ENCODE results near the gene LRRN4CL. TPM values are rescaled to one million over a fixed set of nuclear protein-coding genes. Genes with fewer than 3 reads are reported as not detected.

LRRN4CL gene
- total RNA-seq, 3 donors from 2014 or later (not counting 1 experiment from before 2014, with no cell fraction given), result not detected

GRCh38 chr11:62680825-62681240 lies 8.5 kb downstream of the LRRN4CL start:
- Histone ChIP-seq H3K4me1 (ENCODE audit: control insufficient read depth, insufficient read depth, low read length) (peaks cover 21% of the 10 kb centered on the region), H3K27ac (ENCODE audit: low read length) (no peak overlapping the region), H3K27me3 (ENCODE audit: control insufficient read depth, insufficient read depth, low read length) (no peaks in the 10 kb centered on the region), H3K4me3 (ENCODE audit: low read length) (no peak overlapping the region), H3K36me3 (ENCODE audit: control insufficient read depth, insufficient read depth, low read length) (peaks cover 18% of the 10 kb centered on the region), H3K9me3 (ENCODE audit: control insufficient read depth, insufficient read depth, low read length) (no peaks in the 10 kb centered on the region)
- Mint-ChIP-seq H3K4me3 (peak overlapping the region; percentile 67), H3K27me3 (ENCODE audit: low read depth in 2 of 2) (no peaks in the 10 kb centered on the region), H3K27ac (peak overlapping the region; percentile 73 to 95), H3K4me1 (peaks cover 26 to 31% of the 10 kb centered on the region in 2 donors), H3K9me3 (no peaks in the 10 kb centered on the region), H3K36me3 (peaks cover 6% of the 10 kb centered on the region)
- ATAC-seq, result peak; percentile 27 to 50 (median 30)
- TF ChIP-seq, protein P1, sequence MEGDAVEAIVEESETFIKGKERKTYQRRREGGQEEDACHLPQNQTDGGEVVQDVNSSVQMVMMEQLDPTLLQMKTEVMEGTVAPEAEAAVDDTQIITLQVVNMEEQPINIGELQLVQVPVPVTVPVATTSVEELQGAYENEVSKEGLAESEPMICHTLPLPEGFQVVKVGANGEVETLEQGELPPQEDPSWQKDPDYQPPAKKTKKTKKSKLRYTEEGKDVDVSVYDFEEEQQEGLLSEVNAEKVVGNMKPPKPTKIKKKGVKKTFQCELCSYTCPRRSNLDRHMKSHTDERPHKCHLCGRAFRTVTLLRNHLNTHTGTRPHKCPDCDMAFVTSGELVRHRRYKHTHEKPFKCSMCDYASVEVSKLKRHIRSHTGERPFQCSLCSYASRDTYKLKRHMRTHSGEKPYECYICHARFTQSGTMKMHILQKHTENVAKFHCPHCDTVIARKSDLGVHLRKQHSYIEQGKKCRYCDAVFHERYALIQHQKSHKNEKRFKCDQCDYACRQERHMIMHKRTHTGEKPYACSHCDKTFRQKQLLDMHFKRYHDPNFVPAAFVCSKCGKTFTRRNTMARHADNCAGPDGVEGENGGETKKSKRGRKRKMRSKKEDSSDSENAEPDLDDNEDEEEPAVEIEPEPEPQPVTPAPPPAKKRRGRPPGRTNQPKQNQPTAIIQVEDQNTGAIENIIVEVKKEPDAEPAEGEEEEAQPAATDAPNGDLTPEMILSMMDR (IDR thresholded peaks at IDR 0.05), result peak; percentile 18
- DNase-seq, result peak in 1 of 2 donors; percentile 75
- WGBS (ENCODE audit: insufficient coverage), result 50% methylated on average over 4 of the region's 4 CpGs
- intact Hi-C loops (cut with micrococcal nuclease), result loop anchor here (1.0 kb wide), 1 partner anchor 13 kb away; no protein-coding TSS in a partner anchor

DNA sequence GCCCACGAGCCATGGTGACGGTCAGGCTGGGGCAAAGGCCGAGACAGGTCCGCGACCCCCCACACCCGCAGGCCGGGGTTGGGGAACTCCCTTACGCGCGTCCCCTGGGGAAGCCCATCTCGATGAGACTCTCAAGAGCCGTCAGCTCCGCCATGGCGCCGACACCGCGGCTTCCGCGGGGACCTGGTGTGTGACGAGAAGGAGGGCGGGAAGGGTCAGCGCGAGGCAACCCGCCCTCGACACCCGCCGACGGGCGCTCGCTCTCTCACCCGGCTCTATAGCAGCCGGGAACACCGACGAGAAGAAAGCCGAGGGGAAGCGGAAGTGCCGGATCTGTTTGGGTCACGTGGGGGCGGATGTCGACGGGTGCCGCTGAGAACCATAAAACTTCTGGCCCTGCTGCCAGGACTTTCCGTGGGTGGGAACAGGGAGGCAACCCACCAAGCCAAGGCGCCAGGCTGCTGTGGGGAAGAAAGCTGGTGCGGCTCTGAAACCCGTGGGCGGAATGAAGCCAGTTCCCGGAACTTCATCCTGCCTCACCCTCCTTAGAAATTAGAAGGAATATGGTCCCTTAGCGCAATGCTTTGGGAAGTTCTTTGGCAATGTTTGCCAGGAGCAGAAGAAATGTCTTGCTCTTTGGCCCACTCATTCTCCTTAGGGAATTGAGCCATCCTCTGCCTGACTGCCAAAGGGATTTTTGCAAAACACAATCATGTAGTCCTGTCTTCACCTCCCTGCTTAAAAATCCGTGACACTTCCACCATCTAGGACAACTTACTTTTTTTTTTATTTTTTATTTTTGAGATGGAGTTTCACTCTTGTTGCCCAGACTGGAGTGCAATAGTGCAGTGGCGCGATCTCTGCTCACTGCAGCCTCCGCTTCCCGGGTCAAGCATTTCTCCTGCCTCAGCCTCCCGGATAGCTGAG lies 10.3 kb downstream of the LRRN4CL start, which contains the start of gene UBXN1:
UBXN1 (minus strand) TSS at position 304 of the 927 bp plus-strand sequence; CDS start at position 154, 150 bp downstream.
- peak; percentile 79 to 92 for DNase-seq
- H3K9me3 Mint-ChIP-seq, result no peaks in the 10 kb centered on the region
- peak within 1 kb of the TSS; percentile 93 for H3K4me3 Mint-ChIP-seq
- H3K9me3 ChIP-seq (ENCODE audit: control insufficient read depth, insufficient read depth, low read length), result no peaks in the 10 kb centered on the region
- H3K4me3 ChIP-seq (ENCODE audit: low read length), result peak within 1 kb of the TSS; percentile 98
- peaks cover 20% of the 10 kb centered on the region for H3K36me3 ChIP-seq (ENCODE audit: control insufficient read depth, insufficient read depth, low read length)
- H3K27me3 Mint-ChIP-seq (ENCODE audit: low read depth in 2 of 2), result no peaks in the 10 kb centered on the region
- peaks cover 21% of the 10 kb centered on the region for H3K4me1 ChIP-seq (ENCODE audit: control insufficient read depth, insufficient read depth, low read length)
- TF ChIP-seq, protein P1 (IDR thresholded peaks at IDR 0.05), result no peak
- 10% methylated on average over 53 of the region's 55 CpGs for WGBS (ENCODE audit: insufficient coverage)
- H3K4me1 Mint-ChIP-seq, result peaks cover 26 to 31% of the 10 kb centered on the region in 2 donors
- peak within 1 kb of the TSS; percentile 95 for H3K27ac ChIP-seq (ENCODE audit: low read length)
- H3K36me3 Mint-ChIP-seq, result peaks cover 6% of the 10 kb centered on the region
- no peaks in the 10 kb centered on the region for H3K27me3 ChIP-seq (ENCODE audit: control insufficient read depth, insufficient read depth, low read length)
- H3K27ac Mint-ChIP-seq, result peak within 1 kb of the TSS; percentile 95 to 99
- ATAC-seq, result peak; percentile 85 to 91 (median 89)
- intact Hi-C loops (cut with micrococcal nuclease), result loop anchor here (1.0 to 5.0 kb wide), 3 partner anchors 15 to 252 kb away; partner anchors contain the start of gene TUT1

- H3K27me3 Mint-ChIP-seq (ENCODE audit: low read depth in 2 of 2), result no peaks in the 10 kb centered on the region
- peak overlapping the region; percentile 95 to 99 for H3K27ac Mint-ChIP-seq
- peaks cover 26 to 31% of the 10 kb centered on the region in 2 donors for H3K4me1 Mint-ChIP-seq
- intact Hi-C loops (cut with micrococcal nuclease), result loop anchor here (5.0 kb wide), 2 partner anchors 86 to 251 kb away; partner anchors contain the start of gene TUT1
- peaks cover 20% of the 10 kb centered on the region for H3K36me3 ChIP-seq (ENCODE audit: control insufficient read depth, insufficient read depth, low read length)
- H3K27me3 ChIP-seq (ENCODE audit: control insufficient read depth, insufficient read depth, low read length), result no peaks in the 10 kb centered on the region
- peaks cover 21% of the 10 kb centered on the region for H3K4me1 ChIP-seq (ENCODE audit: control insufficient read depth, insufficient read depth, low read length)
- DNase-seq (no peak), ATAC-seq (no peak)
- peak overlapping the region; percentile 93 for H3K4me3 Mint-ChIP-seq
- 4% methylated on average over 16 of the region's 16 CpGs for WGBS (ENCODE audit: insufficient coverage)
- H3K9me3 Mint-ChIP-seq, result no peaks in the 10 kb centered on the region
- H3K4me3 ChIP-seq (ENCODE audit: low read length), result peak overlapping the region; percentile 98
- peak overlapping the region; percentile 95 for H3K27ac ChIP-seq (ENCODE audit: low read length)
- peaks cover 6% of the 10 kb centered on the region for H3K36me3 Mint-ChIP-seq
- TF ChIP-seq, protein P1 (IDR thresholded peaks at IDR 0.05), result no peak
- no peaks in the 10 kb centered on the region for H3K9me3 ChIP-seq (ENCODE audit: control insufficient read depth, insufficient read depth, low read length)
Measured at GRCh38 chr11:62678433-62678769, 10.9 kb downstream of the LRRN4CL start.

Data from natural killer cell (primary cell).